K562 (cell line): ENCODE results near the gene ABCF3. TPM values are rescaled to one million over a fixed set of nuclear protein-coding genes. Genes with fewer than 3 reads are reported as not detected.

Source experiments
- ATAC-seq: fragments of 200-7000 bp; cut with Tn5 transposase; 3 replicates; pipeline ENCODE4 v1.9.1; 2020; ENCODE audit warnings: moderate library complexity
- BruUV-seq: library from RNA; stranded (reverse); fragments of 400-500 nt; replicated peaks from 2 replicates; lab custom pipeline; 2021; lab: Mats Ljungman, UMichigan
- CTCF ChIA-PET: fragments of 300-600 bp; formaldehyde crosslinking; extraction: SDS; loops from one replicate; lab custom pipeline; 2021; ENCODE audit warnings: low intra/inter-chr PET ratio; lab: Yijun Ruan, JAX
- POLR2A ChIA-PET: fragments of 300-600, 350-650 bp; sonication (Branson Sonifier 250); formaldehyde crosslinking; extraction: SDS; loops from one replicate; lab custom pipeline; 2021; ENCODE audit warnings: antibody characterized with exemption, inconsistent platforms; lab: Yijun Ruan, JAX
- DNase-seq, 4 experiments: peaks; one replicate each; pipeline versions ENCODE4 v3.0.0 to v3.0.0-alpha.2; 2011 to 2018; ENCODE audit warnings: low spot score in 3 of 4, mixed read lengths in 3 of 4; ENCODE audit errors: extremely low read depth in 1 of 4
- FAIRE-seq: peaks from 2 replicates; lab custom pipeline; 2011; peaks lifted over from hg19 to GRCh38; lab: Jason Lieb, UNC
- H2AFZ ChIP-seq: 2 replicates; pipeline ENCODE4 v1.6.0; 2011; ENCODE audit warnings: low read depth, low read length, control low read depth, inconsistent platforms
- H3K27ac ChIP-seq: fragments of 200-600 bp; 3 replicates; pipeline ENCODE4 v1.8.0; 2011; ENCODE audit warnings: low read depth, mild to moderate bottlenecking, control low read depth, inconsistent platforms, low read length, moderate library complexity, mixed read lengths; ENCODE audit errors: extremely low read depth
- H3K27me3 ChIP-seq, 2 experiments: fragments of 300-600 bp in 1 of 2; 2 replicates in 1 of 2; 3 replicates in 1 of 2; pipeline versions ENCODE4 v1.6.0 to v1.8.0; 2011; ENCODE audit warnings: inconsistent platforms in 2 of 2, low read length in 2 of 2, mild to moderate bottlenecking in 1 of 2, mixed read lengths in 1 of 2, moderate library complexity in 1 of 2; ENCODE audit not compliant: control insufficient read depth in 2 of 2, insufficient read depth in 2 of 2
- H3K36me3 ChIP-seq: fragments of 300-600 bp; 3 replicates; pipeline ENCODE4 v1.8.0; 2011; ENCODE audit warnings: mild to moderate bottlenecking, low read length, inconsistent platforms; ENCODE audit not compliant: control insufficient read depth, insufficient read depth
- H3K4me1 ChIP-seq, 2 experiments: fragments of 200-600 bp in 1 of 2; replicated peaks in 1 of 2; 2 replicates in 1 of 2; 3 replicates in 1 of 2; pipeline versions ENCODE4 v1.5.1 to v1.8.0; 2011; ENCODE audit warnings: inconsistent platforms in 2 of 2, low read length in 2 of 2, mild to moderate bottlenecking in 1 of 2, mixed read lengths in 1 of 2, moderate library complexity in 1 of 2; ENCODE audit not compliant: control insufficient read depth in 2 of 2, insufficient read depth in 2 of 2
- H3K4me2 ChIP-seq: 2 replicates; pipeline ENCODE4 v1.6.1; 2011; ENCODE audit warnings: low read length, control low read depth, inconsistent platforms, mixed read lengths; ENCODE audit not compliant: insufficient read depth
- H3K4me3 ChIP-seq: fragments of 200-600 bp; sonication (generic), shearing (Covaris generic); 2 replicates; pipeline ENCODE4 v1.5.1; 2016; ENCODE audit warnings: control low read depth, inconsistent platforms
- H3K79me2 ChIP-seq: fragments of 200-600 bp; 3 replicates; pipeline ENCODE4 v1.8.0; 2011; ENCODE audit warnings: low read length, inconsistent platforms; ENCODE audit not compliant: control insufficient read depth, insufficient read depth
- H3K9ac ChIP-seq, 2 experiments: 2 replicates each; pipeline versions ENCODE4 v1.6.0 to v1.6.1; 2011; ENCODE audit warnings: low read depth in 2 of 2, low read length in 2 of 2, control low read depth in 1 of 2, inconsistent platforms in 1 of 2, mild to moderate bottlenecking in 1 of 2, mixed read lengths in 1 of 2; ENCODE audit not compliant: insufficient read depth in 1 of 2
- H3K9me1 ChIP-seq: one replicate; pipeline ENCODE4 v1.6.0; 2011; ENCODE audit warnings: inconsistent platforms, mild to moderate bottlenecking, low read length, moderate library complexity; ENCODE audit not compliant: control insufficient read depth, insufficient read depth
- H3K9me3 ChIP-seq: replicated peaks from 2 replicates; pipeline ENCODE4 v1.5.1; 2011; ENCODE audit warnings: low read depth, low read length, inconsistent platforms; ENCODE audit not compliant: control insufficient read depth, insufficient read depth
- H4K20me1 ChIP-seq: replicated peaks from 2 replicates; pipeline ENCODE4 v1.6.1; 2011; ENCODE audit warnings: low read length, inconsistent platforms, mixed read lengths; ENCODE audit not compliant: control insufficient read depth, insufficient read depth
- CTBP1 ChIP-seq: fragments of 450-650 bp; IDR thresholded peaks from 2 replicates; pipeline ENCODE4 v1.6.1; 2016; ENCODE audit warnings: borderline replicate concordance
- MECOM ChIP-seq: fragments of 250-450 bp; sonication (Bioruptor Pico); IDR thresholded peaks from 2 replicates; pipeline ENCODE4 v1.8.0; 2022; ENCODE audit warnings: inconsistent platforms
- NONO ChIP-seq, 2 experiments: fragments of 200-400 bp in 1 of 2; fragments of 450-650 bp in 1 of 2; formaldehyde crosslinking in 1 of 2; IDR thresholded peaks; 2 replicates each; pipeline ENCODE4 v1.6.1; 2017; ENCODE audit warnings: low read depth in 2 of 2, mild to moderate bottlenecking in 2 of 2, moderate library complexity in 2 of 2, low read length in 1 of 2
- NR4A1 ChIP-seq, 2 experiments: fragments of 250-450 bp in 1 of 2; fragments of 450-650 bp in 1 of 2; sonication (Bioruptor Pico) in 1 of 2; IDR thresholded peaks; 2 replicates each; pipeline versions ENCODE4 v1.4.0 to v1.6.1; 2016 to 2020; ENCODE audit warnings: mild to moderate bottlenecking in 2 of 2, missing compliant biosample characterization in 1 of 2, missing genetic modification characterization in 1 of 2, moderate library complexity in 1 of 2
- OTX1 ChIP-seq: fragments of 450-650 bp; formaldehyde crosslinking; IDR thresholded peaks from 2 replicates; pipeline ENCODE4 v1.4.0; 2022; ENCODE audit warnings: mild to moderate bottlenecking
- WGBS: fragments of 100-300 bp; shearing (Covaris generic); methylation state at CpG from one replicate; pipeline ENCODE4 v1.1.6; 2016; ENCODE audit warnings: low coverage, mixed read lengths; ENCODE audit not compliant: insufficient coverage; ENCODE audit errors: missing lambda C conversion rate; 5-methylcytosine and 5-hydroxymethylcytosine counted together
- in situ Hi-C: fragments of 300-500 bp; cut with MboI; formaldehyde crosslinking; loops from 4 replicates; pipeline ENCODE4 v1.15.0; 2018; ENCODE audit warnings: inconsistent platforms, mixed read lengths
- intact Hi-C: fragments of 100-400 bp; cut with micrococcal nuclease; formaldehyde crosslinking; loops from 2 replicates; pipeline ENCODE4 v1.14.2; 2022
- polyA plus RNA-seq, 8 experiments: library from polyadenylated mRNA; depleted of rRNA in 4 of 8; stranded (reverse) in 5 of 8; unstranded in 3 of 8; fragments of >200 nt; fragmentation: Nextera tagmentation in 2 of 8; fragmentation: Illumina TruSeq in 1 of 8; extraction: Ambion mirVana in 2 of 8; extraction: Trizol in 1 of 8; gene quantifications; 2 replicates each; pipeline versions ENCODE4 v1.2.1 to v1.2.3, GENCODE V29; 2011 to 2014; ENCODE audit warnings: inconsistent platforms in 1 of 8, missing spikeins in 1 of 8
- total RNA-seq, 7 experiments: library from RNA; depleted of rRNA in 6 of 7; stranded (reverse); fragments of >200 nt in 6 of 7; fragmentation: Illumina TruSeq in 2 of 7; extraction: Trizol in 2 of 7; gene quantifications; 2 replicates each; pipeline versions ENCODE4 v1.2.1 to v1.2.3, GENCODE V29; 2011 to 2021; ENCODE audit warnings: low replicate concordance in 1 of 7
- TF ChIP-seq, protein P1 (sequence below): fragments of 250-450 bp; sonication (Bioruptor Pico); IDR thresholded peaks from 2 replicates; pipeline ENCODE4 v1.6.1; 2021; ENCODE audit warnings: mild to moderate bottlenecking
- TF ChIP-seq, protein P2 (sequence below): fragments of 450-650 bp; IDR thresholded peaks from 2 replicates; pipeline ENCODE4 v1.6.1; 2017; ENCODE audit warnings: mild to moderate bottlenecking, moderate library complexity

Gene ABCF3
- total and polyA plus RNA-seq, 9 of the 15 experiments (the other 6 are each of a cell fraction or from before 2014, with no cell fraction given), result 6.7 to 77.9 (median 45.1) TPM

DNA sequence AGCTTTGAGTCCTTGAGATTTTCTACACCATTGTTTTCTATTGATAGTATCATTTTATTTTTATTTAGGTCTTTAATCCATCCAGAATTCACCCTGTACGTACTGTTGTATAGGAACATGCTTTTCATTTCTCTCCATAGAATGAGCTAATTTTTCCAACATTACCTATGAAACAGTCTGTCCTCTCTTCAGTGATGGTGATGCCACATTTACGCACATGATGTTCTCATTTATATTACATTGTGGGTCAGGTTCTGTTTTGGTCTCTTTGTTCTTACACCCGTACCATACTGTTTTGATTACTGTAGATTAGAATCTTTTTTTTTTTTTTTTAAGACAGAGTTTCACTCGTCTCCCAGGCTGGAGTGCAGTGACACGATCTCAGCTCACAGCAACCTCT, 25.7 kb downstream of the ABCF3 start:
- H3K9me1 ChIP-seq, result no peaks in the 10 kb centered on the region
- H3K4me1 ChIP-seq, result no peaks in the 10 kb centered on the region; a peak in 1 of 5 replicates
- CTCF ChIA-PET, result no interaction called here
- H4K20me1 ChIP-seq, result no peaks in the 10 kb centered on the region
- peaks cover 26 to 33% of the 10 kb centered on the region in 2 experiments; a peak in 4 of 5 replicates for H3K27me3 ChIP-seq
- DNase-seq (no peak), FAIRE-seq (no peak), ATAC-seq (no peak)
- no peaks in the 10 kb centered on the region for H3K79me2 ChIP-seq
- no peaks in the 10 kb centered on the region for H3K36me3 ChIP-seq
- no peak overlapping the region for H3K27ac ChIP-seq
- WGBS, result 17% methylated on average over 5 of the region's 5 CpGs
- BruUV-seq, result no TSS peak
- POLR2A ChIA-PET, result interaction anchor here (0.5 to 1.1 kb wide), 4 partner anchors 12 to 46 kb away, joined by 3 to 4 read pairs (median 3); no protein-coding TSS in a partner anchor
- no peak overlapping the region for H3K4me2 ChIP-seq
- H2AFZ ChIP-seq, result no peak overlapping the region
- intact Hi-C loops (no loop called here), in situ Hi-C loops (no loop called here)
- TF ChIP-seq CTBP1, result no peak
- TF ChIP-seq, protein P1, sequence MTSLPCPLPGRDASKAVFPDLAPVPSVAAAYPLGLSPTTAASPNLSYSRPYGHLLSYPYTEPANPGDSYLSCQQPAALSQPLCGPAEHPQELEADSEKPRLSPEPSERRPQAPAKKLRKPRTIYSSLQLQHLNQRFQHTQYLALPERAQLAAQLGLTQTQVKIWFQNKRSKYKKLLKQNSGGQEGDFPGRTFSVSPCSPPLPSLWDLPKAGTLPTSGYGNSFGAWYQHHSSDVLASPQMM (CRISPR knock-in tag), result no peak
- TF ChIP-seq, protein P2, sequence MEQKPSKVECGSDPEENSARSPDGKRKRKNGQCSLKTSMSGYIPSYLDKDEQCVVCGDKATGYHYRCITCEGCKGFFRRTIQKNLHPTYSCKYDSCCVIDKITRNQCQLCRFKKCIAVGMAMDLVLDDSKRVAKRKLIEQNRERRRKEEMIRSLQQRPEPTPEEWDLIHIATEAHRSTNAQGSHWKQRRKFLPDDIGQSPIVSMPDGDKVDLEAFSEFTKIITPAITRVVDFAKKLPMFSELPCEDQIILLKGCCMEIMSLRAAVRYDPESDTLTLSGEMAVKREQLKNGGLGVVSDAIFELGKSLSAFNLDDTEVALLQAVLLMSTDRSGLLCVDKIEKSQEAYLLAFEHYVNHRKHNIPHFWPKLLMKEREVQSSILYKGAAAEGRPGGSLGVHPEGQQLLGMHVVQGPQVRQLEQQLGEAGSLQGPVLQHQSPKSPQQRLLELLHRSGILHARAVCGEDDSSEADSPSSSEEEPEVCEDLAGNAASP, result no peak
- no peak for TF ChIP-seq OTX1
- TF ChIP-seq MECOM, result no peak
- TF ChIP-seq NR4A1 (CRISPR knock-in tag; IDR thresholded peaks at IDR 0.05), result no peak
- TF ChIP-seq NR4A1 (tag; IDR thresholded peaks at IDR 0.05), result no peak
- TF ChIP-seq NONO (IDR thresholded peaks at IDR 0.05; ENCODE audit: low read depth in 2 of 2, low read length in 1 of 2), result no peak
- TF ChIP-seq, all 486 proteins: peak for 0
- no peak overlapping the region for H3K9ac ChIP-seq
- no peaks in the 10 kb centered on the region for H3K9me3 ChIP-seq
- no peak overlapping the region for H3K4me3 ChIP-seq
